Measurements from ENCODE around the gene FOXL3.

- TF ChIP-seq SMC3 (IDR thresholded peaks at IDR 0.05; ENCODE audit: low read depth, low read length) (no peak), RAD21 (IDR thresholded peaks at IDR 0.05; ENCODE audit: low read length) (no peak), RXRA (IDR thresholded peaks at IDR 0.05; ENCODE audit: borderline replicate concordance, low read depth) (no peak), RCOR1 (IDR thresholded peaks at IDR 0.05; ENCODE audit: low read length) (no peak), CTCF (IDR thresholded peaks at IDR 0.05) (no peak)
Observed at GRCh38 chr7:261341-262250, 28.4 kb upstream of the FOXL3 start.
